ENCODE data around the gene ZDHHC19. TPM values are rescaled to one million over a fixed set of nuclear protein-coding genes. Genes with fewer than 3 reads are reported as not detected.
A peak's percentile ranks its signal among the peaks of the same experiment; 100 is the strongest.

Gene ZDHHC19
- total RNA-seq, 6 experiments from 2014 or later: 0.18 to 5.8 (median 0.80) TPM

DNA sequence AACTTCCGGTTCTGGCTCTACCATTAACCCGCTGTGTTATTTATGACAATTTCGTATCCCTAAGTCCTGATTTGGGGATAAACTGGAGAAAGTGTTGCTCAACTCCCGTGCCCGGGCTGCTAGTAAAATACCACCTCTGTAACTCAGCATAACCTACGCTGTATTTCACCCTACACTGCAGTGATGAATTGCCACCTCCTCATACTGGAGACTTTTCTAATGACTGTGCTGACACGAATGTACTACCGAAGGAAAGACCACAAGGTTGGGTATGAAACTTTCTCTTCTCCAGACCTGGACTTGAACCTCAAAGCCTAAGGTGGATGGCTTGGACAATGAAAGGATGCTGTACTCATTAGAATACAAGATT is 21.7 kb upstream of the ZDHHC19 start:
- WGBS (ENCODE audit: insufficient coverage, low coverage, low lambda C conversion rate, missing lambda C conversion rate): 80% methylated on average over 7 of the region's 8 CpGs
- H3K9me3 ChIP-seq: no peaks in the 10 kb centered on the region
- H3K4me3 ChIP-seq: no peak overlapping the region
- DNase-seq (no peak), ATAC-seq (no peak)
- no peaks in the 10 kb centered on the region for H3K27me3 ChIP-seq
- intact Hi-C loops (cut with DNase I): no loop called here
- H3K27ac ChIP-seq: no peak overlapping the region
- peaks cover 0 to 56% (median 16%) of the 10 kb centered on the region in 4 donors for H3K36me3 ChIP-seq
- H3K4me1 ChIP-seq: no peaks in the 10 kb centered on the region
- TF ChIP-seq, protein P1, sequence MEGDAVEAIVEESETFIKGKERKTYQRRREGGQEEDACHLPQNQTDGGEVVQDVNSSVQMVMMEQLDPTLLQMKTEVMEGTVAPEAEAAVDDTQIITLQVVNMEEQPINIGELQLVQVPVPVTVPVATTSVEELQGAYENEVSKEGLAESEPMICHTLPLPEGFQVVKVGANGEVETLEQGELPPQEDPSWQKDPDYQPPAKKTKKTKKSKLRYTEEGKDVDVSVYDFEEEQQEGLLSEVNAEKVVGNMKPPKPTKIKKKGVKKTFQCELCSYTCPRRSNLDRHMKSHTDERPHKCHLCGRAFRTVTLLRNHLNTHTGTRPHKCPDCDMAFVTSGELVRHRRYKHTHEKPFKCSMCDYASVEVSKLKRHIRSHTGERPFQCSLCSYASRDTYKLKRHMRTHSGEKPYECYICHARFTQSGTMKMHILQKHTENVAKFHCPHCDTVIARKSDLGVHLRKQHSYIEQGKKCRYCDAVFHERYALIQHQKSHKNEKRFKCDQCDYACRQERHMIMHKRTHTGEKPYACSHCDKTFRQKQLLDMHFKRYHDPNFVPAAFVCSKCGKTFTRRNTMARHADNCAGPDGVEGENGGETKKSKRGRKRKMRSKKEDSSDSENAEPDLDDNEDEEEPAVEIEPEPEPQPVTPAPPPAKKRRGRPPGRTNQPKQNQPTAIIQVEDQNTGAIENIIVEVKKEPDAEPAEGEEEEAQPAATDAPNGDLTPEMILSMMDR (IDR thresholded peaks at IDR 0.05): no peak
- no peak for TF ChIP-seq POLR2A (IDR thresholded peaks at IDR 0.05)

DNA sequence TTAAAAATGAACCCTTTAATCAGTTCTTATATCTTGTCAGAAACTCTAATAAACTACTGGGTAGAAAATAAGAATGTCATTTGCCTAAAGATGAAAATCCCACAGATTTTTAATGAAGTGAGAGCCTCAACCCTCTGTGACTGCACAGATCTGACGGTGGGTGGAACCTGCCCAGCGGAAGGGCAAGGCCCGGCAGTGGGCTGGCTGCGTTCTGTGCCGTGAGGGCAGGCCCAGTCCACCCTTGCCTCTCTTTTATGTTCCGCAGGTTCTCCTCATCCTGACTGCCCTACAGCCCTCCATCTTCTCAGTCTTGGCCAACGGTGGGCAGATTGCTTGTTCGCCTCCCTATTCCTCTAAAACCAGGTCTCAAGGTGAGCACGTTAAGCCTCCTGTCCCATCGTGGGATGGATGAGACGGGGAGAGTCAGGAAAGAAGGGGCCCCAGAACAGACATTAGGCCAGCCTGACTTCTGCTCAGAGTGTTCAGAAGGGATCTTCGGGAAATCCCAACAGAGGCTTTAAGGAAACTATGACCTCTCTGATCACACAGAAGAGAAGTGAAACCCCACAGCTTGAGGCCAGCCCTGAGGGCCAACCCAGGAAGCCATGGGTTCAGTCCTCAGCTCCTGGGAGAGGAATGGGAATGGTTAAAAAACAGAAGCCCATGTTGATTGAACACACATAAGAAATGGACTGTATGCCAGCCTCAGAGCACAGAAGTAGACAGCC is 21.1 kb upstream of the ZDHHC19 start:
- TF ChIP-seq, protein P1 (IDR thresholded peaks at IDR 0.05): no peak
- no peak for TF ChIP-seq POLR2A (IDR thresholded peaks at IDR 0.05)
- Histone ChIP-seq H3K27me3 (no peaks in the 10 kb centered on the region), H3K4me1 (no peaks in the 10 kb centered on the region), H3K9me3 (no peaks in the 10 kb centered on the region), H3K36me3 (peaks cover 0 to 51% (median 15%) of the 10 kb centered on the region in 4 donors), H3K4me3 (no peak overlapping the region), H3K27ac (no peak overlapping the region)
- intact Hi-C loops (cut with DNase I): no loop called here
- no peak for DNase-seq
- WGBS (ENCODE audit: insufficient coverage, low coverage, low lambda C conversion rate, missing lambda C conversion rate): 90% methylated on average over 11 of the region's 12 CpGs
- peak; percentile 15 to 51 (median 28) for ATAC-seq

DNA sequence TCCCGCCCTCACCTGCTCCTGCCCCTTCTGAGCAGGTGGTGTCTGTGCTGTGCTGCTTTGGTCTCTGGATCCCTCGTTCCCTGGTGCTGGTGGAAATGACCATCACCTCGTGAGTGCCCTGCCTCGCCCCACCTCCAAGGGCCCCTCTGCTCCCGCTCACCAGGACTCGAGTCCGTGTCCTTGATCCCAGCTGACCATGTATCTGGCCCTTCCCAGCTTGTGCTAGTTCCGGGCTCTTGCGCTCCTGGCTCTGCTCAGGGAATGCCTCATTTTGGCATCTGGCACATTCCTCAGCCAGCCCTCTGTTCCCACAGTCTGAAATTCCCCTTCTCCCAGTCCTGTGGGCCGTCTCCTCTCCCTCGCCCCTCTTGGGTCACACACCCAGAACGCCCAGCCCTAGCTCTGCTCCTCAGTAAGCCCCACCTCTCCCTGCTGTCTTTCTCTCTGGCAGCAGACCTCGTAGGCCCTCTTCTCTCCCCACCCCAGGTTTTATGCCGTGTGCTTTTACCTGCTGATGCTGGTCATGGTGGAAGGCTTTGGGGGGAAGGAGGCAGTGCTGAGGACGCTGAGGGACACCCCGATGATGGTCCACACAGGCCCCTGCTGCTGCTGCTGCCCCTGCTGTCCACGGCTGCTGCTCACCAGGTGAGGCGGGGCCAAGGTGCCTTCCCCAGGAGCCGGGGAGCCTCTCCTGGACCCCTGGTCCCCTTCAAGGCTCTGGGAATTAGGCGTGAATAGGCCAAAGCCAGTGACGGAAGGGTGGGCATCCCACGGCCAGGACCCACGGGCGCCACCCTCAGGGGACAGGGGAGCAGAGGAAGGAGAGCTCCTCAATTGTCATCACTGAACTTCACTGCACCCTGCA is 16.7 kb upstream of the ZDHHC19 start:
- 54% methylated on average over 9 of the region's 24 CpGs for WGBS (ENCODE audit: insufficient coverage, low coverage, low lambda C conversion rate, missing lambda C conversion rate)
- Histone ChIP-seq H3K9me3 (no peaks in the 10 kb centered on the region), H3K4me1 (no peaks in the 10 kb centered on the region), H3K36me3 (peaks cover 0 to 66% (median 18%) of the 10 kb centered on the region in 4 donors), H3K4me3 (no peak overlapping the region), H3K27ac (no peak overlapping the region), H3K27me3 (no peaks in the 10 kb centered on the region)
- intact Hi-C loops (cut with DNase I): no loop called here
- DNase-seq (no peak), ATAC-seq (peak in 2 of 4 donors; percentile 17 to 33)
- TF ChIP-seq, protein P1 (IDR thresholded peaks at IDR 0.05): no peak
- no peak for TF ChIP-seq POLR2A (IDR thresholded peaks at IDR 0.05)

- 85% methylated on average over 9 of the region's 14 CpGs for WGBS (ENCODE audit: insufficient coverage, low coverage, low lambda C conversion rate, missing lambda C conversion rate)
- Histone ChIP-seq H3K4me1 (no peaks in the 10 kb centered on the region), H3K27ac (no peak overlapping the region), H3K27me3 (no peaks in the 10 kb centered on the region), H3K36me3 (peaks cover 0 to 59% (median 16%) of the 10 kb centered on the region in 4 donors), H3K4me3 (no peak overlapping the region), H3K9me3 (no peaks in the 10 kb centered on the region)
- no peak for TF ChIP-seq POLR2A (IDR thresholded peaks at IDR 0.05)
- DNase-seq (no peak), ATAC-seq (peak in 1 of 4 donors; percentile 14)
- intact Hi-C loops (cut with DNase I): no loop called here
Observed at GRCh38 chr3:196227121-196227561, 15.9 kb upstream of the ZDHHC19 start.
